Tongue (tissue), 2 donors: ENCODE measurements around the gene ADGRD1. TPM values are rescaled to one million over a fixed set of nuclear protein-coding genes. Genes with fewer than 3 reads are reported as not detected.

Experiments
- DNase-seq: peaks from one replicate; pipeline ENCODE4 v3.0.0-alpha.2; 2015
- total RNA-seq: library from RNA; depleted of rRNA; stranded (reverse); fragments of >200 nt; gene quantifications from one replicate; pipeline ENCODE4 v1.2.3, GENCODE V29; 2014

ADGRD1 gene
- total RNA-seq, 1 donor from 2014 or later, result 16.4 TPM

- DNase-seq, result peak; percentile 89
These were observed 53.5 kb downstream of the ADGRD1 start for GRCh38 chr12:131007031-131007739.

DNA sequence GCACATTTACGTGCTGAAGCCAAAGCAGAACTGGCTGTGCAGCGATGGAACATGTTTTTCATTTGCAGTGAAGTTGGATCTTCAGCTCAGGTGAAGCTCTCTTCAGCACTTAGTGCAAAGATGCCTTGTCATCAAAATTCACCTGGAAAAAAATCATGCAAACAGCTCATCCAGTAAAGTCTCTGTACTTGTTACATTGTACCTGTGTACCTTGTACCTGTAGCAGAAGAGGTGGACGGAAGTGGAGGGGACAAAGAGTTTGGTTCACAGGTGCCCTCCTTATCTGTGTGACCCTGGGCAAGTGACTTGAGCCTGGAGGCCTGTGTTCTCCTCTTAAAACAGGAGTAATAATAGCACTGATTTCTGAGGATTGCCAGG is 54.0 kb downstream of the ADGRD1 start:
- no peak for DNase-seq

- no peak for DNase-seq
These were observed 54.6 kb downstream of the ADGRD1 start for GRCh38 chr12:131008131-131008912.

DNA sequence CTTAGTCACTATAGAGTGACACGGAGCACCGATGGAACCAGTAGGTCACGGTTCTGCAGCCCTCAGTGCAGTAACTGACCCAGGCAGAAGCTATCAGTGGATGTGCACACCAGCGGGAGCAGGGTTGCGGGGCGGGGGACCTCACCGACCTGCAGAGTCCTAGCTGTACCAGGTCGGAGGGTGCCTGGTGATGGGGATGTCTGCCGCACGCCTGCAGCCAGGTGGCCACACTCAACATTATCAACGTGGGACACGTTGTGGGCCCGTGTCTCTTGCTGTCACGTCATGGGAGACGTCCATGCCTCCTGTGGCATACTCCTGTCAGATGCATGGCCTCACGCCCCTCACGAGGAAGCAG is 55.2 kb downstream of the ADGRD1 start:
- DNase-seq, result no peak

- no peak for DNase-seq
These were observed 56.1 kb downstream of the ADGRD1 start for GRCh38 chr12:131009595-131010395.

- DNase-seq, result no peak
These were observed 56.9 kb downstream of the ADGRD1 start for GRCh38 chr12:131010396-131011131.

- DNase-seq, result peak; percentile 67
These were observed 57.7 kb downstream of the ADGRD1 start for GRCh38 chr12:131011165-131012079.

GRCh38 chr12:131012279-131013069 is 58.8 kb downstream of the ADGRD1 start:
- DNase-seq, result peak; percentile 60

- no peak for DNase-seq
These were observed 59.4 kb downstream of the ADGRD1 start for GRCh38 chr12:131013118-131013517.

- no peak for DNase-seq
These were observed 60.6 kb downstream of the ADGRD1 start for GRCh38 chr12:131014343-131014742.

GRCh38 chr12:131015581-131016337 is 62.1 kb downstream of the ADGRD1 start:
- no peak for DNase-seq

GRCh38 chr12:131017477-131017991 is 63.8 kb downstream of the ADGRD1 start:
- no peak for DNase-seq

DNA sequence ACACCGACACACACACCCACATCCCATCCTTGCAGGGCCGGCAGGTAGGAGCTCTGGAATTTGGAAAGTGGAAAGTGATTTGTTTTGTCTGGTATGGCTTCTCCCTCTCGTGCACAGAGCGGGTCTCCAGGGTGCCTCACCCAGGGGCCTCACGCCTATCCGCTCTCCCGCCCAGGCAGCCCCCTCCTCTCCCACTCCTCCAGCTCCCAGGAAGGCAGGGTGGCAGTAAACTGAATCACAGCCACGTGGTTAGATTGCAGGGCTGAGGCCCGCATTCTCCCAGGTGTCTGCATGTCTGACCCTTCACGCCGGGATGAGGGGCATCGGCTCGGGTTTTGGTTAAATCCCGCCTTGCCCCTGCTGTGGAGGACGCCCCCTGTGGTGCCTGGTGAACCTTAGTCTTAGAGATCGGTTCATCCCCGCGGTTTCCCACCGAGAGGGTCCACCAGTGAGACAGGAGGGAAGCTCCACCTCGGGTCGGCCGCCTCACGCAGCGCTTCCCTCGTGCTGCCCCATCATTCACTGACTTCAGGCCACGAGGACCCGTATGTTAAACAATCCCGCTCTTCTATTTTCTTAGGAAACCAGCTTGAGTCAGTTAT is 64.4 kb downstream of the ADGRD1 start:
- no peak for DNase-seq

DNA sequence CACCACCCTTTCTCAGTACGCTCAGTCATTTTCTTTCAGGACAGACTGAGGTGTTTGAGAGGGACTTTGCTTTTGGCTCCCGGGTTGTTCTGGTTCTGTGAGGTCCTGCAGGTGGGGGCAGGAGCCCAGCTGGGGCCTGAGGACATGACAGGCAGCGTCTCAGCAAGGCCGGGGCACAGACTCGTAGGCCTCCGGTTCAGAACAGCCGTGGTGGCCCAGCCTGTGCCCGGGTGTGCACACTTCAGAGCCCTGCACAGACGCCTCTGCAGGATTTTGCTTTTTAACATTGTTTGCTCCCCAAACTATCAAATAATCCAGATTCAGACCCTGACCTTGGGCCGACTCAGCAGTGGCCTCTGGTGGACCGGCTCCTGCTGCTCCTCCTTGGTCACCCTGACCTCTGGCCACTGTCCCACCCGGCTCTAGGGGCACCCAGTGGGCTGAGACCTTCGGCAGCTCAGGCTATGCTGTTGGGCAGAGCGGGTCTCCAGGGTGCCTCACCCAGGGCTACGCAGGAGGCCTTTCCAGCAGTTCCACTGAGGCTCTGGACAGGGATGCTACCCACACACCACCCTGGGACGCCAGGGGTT is 65.2 kb downstream of the ADGRD1 start:
- no peak for DNase-seq

GRCh38 chr12:131020326-131021153 is 66.8 kb downstream of the ADGRD1 start:
- no peak for DNase-seq

- DNase-seq, result no peak
These were observed 67.4 kb downstream of the ADGRD1 start for GRCh38 chr12:131021154-131021541.

DNA sequence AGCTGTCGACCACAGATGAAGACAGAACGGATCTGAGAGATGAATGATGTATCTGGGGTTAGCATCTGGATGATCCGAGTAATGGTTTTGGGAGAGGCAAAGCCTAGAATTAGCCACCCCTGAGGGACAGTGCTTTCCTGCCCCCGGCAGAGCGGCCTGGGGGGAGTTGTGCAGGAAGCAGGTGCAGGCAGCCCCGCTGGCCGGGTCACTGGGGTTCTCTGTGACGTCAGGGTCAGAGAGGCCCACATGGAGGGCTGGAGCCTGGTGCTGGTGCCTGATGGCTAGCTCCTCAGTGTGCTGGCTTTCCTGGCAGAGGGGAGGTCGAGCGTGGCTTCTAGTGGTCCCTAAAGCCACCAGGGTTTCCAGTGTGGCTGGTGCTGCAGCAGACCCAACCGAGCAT is 70.3 kb downstream of the ADGRD1 start:
- DNase-seq, result no peak

DNA sequence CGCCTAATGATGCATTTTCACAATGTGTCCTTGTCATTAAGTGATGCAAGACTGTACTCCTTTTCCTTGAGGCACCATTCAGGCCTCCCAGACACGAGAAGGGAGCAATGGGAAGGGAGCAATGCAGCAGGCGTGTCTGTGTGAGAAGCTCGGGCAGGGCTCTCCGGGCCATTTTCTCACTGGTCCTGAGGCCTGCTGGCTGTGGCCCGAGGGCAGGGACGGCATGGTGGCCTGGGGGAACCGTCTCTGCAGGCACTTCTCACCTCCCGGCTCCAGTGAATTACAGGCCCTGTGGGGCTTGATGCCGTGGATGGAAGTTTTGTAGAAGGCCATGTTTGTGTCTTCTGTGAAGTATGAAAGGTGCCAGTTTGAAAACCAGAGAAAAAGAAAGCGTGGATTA is 71.0 kb downstream of the ADGRD1 start:
- no peak for DNase-seq
